Measurements from ENCODE around the gene PLCL2. TPM values are rescaled to one million over a fixed set of nuclear protein-coding genes. Genes with fewer than 3 reads are reported as not detected.
A peak's percentile ranks its signal among the peaks of the same experiment; 100 is the strongest.

Gene PLCL2
- total and polyA plus RNA-seq, 7 donors, result 4.2 to 32.7 (median 21.9) TPM

DNA sequence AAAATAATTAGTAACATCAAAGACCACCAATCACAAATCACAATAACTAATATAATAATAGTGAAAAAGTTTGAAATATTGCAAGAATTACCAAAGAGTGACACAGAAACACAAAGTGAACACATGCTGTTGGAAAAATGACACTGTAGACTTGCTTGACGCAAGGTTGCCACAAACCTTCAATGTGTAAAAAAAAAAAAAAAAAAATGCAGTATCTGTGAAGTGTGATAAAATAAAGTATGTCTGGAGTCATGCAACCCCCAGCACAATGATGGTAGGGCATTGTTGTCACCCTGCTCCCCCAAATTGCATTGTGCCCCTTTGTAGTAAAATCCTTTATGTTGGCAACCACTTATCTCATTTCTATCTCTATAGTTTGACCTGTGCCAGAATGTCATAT is 190.6 kb downstream of the PLCL2 start:
- no peak for ATAC-seq
- Histone ChIP-seq H3K27me3 (ENCODE audit: insufficient read depth in 3 of 3, low read length in 2 of 3) (no peaks in the 10 kb centered on the region), H3K4me1 (peaks cover 23% of the 10 kb centered on the region), H3K36me3 (ENCODE audit: insufficient read depth in 1 of 2, low read depth in 1 of 2) (no peaks in the 10 kb centered on the region), H3K27ac (no peak overlapping the region), H3K4me3 (no peak overlapping the region), H3K9me3 (no peaks in the 10 kb centered on the region)
- 96 to 100% (median 96%) methylated on average over 1 of the region's 1 CpG for WGBS, 3 donors
- no peak for DNase-seq
- intact Hi-C loops (cut with DNase I), result no loop called here
- TF ChIP-seq, protein P1, sequence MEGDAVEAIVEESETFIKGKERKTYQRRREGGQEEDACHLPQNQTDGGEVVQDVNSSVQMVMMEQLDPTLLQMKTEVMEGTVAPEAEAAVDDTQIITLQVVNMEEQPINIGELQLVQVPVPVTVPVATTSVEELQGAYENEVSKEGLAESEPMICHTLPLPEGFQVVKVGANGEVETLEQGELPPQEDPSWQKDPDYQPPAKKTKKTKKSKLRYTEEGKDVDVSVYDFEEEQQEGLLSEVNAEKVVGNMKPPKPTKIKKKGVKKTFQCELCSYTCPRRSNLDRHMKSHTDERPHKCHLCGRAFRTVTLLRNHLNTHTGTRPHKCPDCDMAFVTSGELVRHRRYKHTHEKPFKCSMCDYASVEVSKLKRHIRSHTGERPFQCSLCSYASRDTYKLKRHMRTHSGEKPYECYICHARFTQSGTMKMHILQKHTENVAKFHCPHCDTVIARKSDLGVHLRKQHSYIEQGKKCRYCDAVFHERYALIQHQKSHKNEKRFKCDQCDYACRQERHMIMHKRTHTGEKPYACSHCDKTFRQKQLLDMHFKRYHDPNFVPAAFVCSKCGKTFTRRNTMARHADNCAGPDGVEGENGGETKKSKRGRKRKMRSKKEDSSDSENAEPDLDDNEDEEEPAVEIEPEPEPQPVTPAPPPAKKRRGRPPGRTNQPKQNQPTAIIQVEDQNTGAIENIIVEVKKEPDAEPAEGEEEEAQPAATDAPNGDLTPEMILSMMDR (IDR thresholded peaks at IDR 0.05), result no peak

DNA sequence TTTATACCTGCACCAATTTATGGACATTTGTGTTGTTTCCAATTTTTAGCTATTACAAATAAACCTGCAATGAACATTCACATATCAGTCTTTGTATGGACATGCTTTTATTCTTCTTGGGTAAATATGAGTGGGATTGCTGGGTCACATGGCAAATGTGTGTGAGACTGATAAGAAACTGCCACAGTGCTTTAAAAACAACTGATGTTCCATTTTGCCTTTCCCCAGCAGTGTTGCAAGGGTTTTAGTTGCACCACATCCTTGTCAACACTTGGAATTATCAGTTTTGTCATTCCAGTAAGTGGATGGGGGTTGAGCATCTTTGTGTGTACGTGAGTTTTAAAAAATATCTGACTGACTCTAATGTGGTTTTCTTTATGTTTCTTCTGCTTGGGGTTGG is 191.2 kb downstream of the PLCL2 start:
- H3K36me3 ChIP-seq (ENCODE audit: insufficient read depth in 1 of 2, low read depth in 1 of 2), result no peaks in the 10 kb centered on the region
- no peak for ATAC-seq
- no peak overlapping the region for H3K27ac ChIP-seq
- H3K4me3 ChIP-seq, result no peak overlapping the region
- H3K4me1 ChIP-seq, result peaks cover 18% of the 10 kb centered on the region
- no peak for DNase-seq
- no peaks in the 10 kb centered on the region for H3K27me3 ChIP-seq (ENCODE audit: insufficient read depth in 3 of 3, low read length in 2 of 3)
- H3K9me3 ChIP-seq, result no peaks in the 10 kb centered on the region
- TF ChIP-seq, protein P1 (IDR thresholded peaks at IDR 0.05), result no peak
- intact Hi-C loops (cut with DNase I), result no loop called here
- WGBS, 3 donors, result 95 to 100% (median 100%) methylated on average over 1 of the region's 1 CpG

DNA sequence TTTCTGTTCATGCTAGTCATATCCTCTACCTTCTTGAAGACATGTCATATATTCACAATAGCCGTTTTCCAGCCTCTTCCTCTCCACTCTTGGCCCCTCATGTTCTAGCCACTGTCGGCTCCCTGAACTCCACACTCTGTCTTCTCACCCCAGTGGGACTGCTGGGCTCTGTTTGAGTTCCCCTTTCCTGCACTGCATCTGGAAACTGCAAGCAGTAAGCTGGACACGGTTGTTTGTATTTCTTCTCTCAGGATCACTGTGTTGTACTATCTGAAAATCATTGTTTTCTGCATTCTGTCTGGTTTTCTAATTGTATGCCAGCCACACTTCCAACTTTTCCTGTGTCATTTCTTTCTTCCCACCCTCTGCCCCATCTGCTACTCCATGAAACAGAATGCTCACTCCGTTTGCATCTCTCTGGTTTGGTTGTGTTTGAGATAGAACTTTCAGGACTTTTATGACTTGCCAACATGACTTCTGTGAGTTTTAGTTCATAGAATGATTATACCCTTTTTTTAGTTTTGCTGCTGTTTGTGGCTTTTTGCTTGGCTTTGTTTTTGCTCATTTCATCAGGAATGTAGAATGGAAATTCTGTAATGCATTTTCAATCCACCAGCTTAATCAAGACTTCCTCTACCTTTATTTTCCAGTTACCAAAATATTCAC is 192.3 kb downstream of the PLCL2 start:
- H3K36me3 ChIP-seq (ENCODE audit: insufficient read depth in 1 of 2, low read depth in 1 of 2), result no peaks in the 10 kb centered on the region
- intact Hi-C loops (cut with DNase I), result no loop called here
- peaks cover 28% of the 10 kb centered on the region for H3K4me1 ChIP-seq
- 21 to 41% (median 28%) methylated on average over 4 of the region's 4 CpGs for WGBS, 3 donors
- H3K27me3 ChIP-seq (ENCODE audit: insufficient read depth in 3 of 3, low read length in 2 of 3), result no peaks in the 10 kb centered on the region
- TF ChIP-seq, protein P1 (IDR thresholded peaks at IDR 0.05), result no peak
- no peaks in the 10 kb centered on the region for H3K9me3 ChIP-seq
- no peak for ATAC-seq
- peak overlapping the region; percentile 67 for H3K27ac ChIP-seq
- no peak for DNase-seq
- H3K4me3 ChIP-seq, result no peak overlapping the region

DNA sequence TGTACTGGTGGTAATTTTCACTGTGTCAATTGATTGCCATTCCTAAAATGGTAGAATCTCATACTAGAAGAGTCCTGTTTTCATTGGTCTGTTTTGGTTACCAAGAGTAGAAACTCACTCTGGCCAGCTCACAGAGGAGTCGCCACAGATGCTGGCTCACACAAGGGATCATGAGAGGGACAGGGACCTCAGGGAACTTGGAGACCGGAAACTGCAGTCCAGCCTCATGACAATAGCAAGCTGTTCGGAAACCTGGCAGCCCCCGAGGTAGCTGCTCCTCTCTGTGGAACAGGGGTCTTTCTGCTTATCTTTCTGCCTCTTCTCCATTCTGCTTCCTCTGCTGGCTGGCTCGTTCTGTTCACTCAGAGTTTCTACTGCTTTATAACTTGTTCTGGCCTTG is 192.9 kb downstream of the PLCL2 start:
- Histone ChIP-seq H3K27me3 (ENCODE audit: insufficient read depth in 3 of 3, low read length in 2 of 3) (no peaks in the 10 kb centered on the region), H3K27ac (peak overlapping the region; percentile 67), H3K36me3 (ENCODE audit: insufficient read depth in 1 of 2, low read depth in 1 of 2) (no peaks in the 10 kb centered on the region), H3K9me3 (no peaks in the 10 kb centered on the region), H3K4me3 (no peak overlapping the region), H3K4me1 (peaks cover 31% of the 10 kb centered on the region)
- intact Hi-C loops (cut with DNase I), result no loop called here
- ATAC-seq, result peak; percentile 69 to 82 (median 75)
- TF ChIP-seq, protein P1 (IDR thresholded peaks at IDR 0.05), result no peak
- peak; percentile 19 to 55 for DNase-seq
- 14 to 24% (median 17%) methylated on average over 5 of the region's 5 CpGs for WGBS, 3 donors
